Subcutaneous abdominal adipose tissue (tissue), 5 donors: Measurements from ENCODE around the gene TCTN3.
"Not testable (repeated sequence)": the region's sequence is repeated elsewhere in the genome, so short reads cannot be mapped to it uniquely, and the experiment has no call there.

Experiments
- H3K27ac ChIP-seq: one replicate; pipeline ENCODE4 v1.7.0; 2013; ENCODE audit warnings: low read depth, mild to moderate bottlenecking, inconsistent platforms, low read length, moderate library complexity
- H3K27me3 ChIP-seq, 5 donors: one replicate each; pipeline ENCODE4 v1.7.0; 2013; ENCODE audit warnings: low read length in 5 of 5, inconsistent platforms in 1 of 5; ENCODE audit not compliant: control insufficient read depth in 5 of 5, insufficient read depth in 4 of 5
- H3K36me3 ChIP-seq, 5 donors: one replicate each; pipeline ENCODE4 v1.7.0; 2013; ENCODE audit warnings: low read length in 5 of 5; ENCODE audit not compliant: control insufficient read depth in 5 of 5, insufficient read depth in 5 of 5
- H3K4me1 ChIP-seq, 5 donors: one replicate each; pipeline ENCODE4 v1.7.0; 2013; ENCODE audit warnings: low read length in 5 of 5, mild to moderate bottlenecking in 3 of 5, moderate library complexity in 1 of 5; ENCODE audit not compliant: control insufficient read depth in 5 of 5, insufficient read depth in 5 of 5
- H3K4me3 ChIP-seq, 5 donors: one replicate each; pipeline ENCODE4 v1.7.0; 2013; ENCODE audit warnings: low read length in 5 of 5, low read depth in 1 of 5
- H3K9ac ChIP-seq, 5 donors: one replicate each; pipeline ENCODE4 v1.7.0; 2013; ENCODE audit warnings: low read length in 5 of 5, mild to moderate bottlenecking in 4 of 5, moderate library complexity in 3 of 5
- H3K9me3 ChIP-seq, 5 donors: one replicate each; pipeline ENCODE4 v1.7.0; 2013; ENCODE audit warnings: low read length in 5 of 5; ENCODE audit not compliant: control insufficient read depth in 5 of 5
- donor health status: healthy.
- donor health status: healthy.
- donor health status: healthy.
- donor health status: healthy.
- donor health status: healthy.

TCTN3 gene

DNA sequence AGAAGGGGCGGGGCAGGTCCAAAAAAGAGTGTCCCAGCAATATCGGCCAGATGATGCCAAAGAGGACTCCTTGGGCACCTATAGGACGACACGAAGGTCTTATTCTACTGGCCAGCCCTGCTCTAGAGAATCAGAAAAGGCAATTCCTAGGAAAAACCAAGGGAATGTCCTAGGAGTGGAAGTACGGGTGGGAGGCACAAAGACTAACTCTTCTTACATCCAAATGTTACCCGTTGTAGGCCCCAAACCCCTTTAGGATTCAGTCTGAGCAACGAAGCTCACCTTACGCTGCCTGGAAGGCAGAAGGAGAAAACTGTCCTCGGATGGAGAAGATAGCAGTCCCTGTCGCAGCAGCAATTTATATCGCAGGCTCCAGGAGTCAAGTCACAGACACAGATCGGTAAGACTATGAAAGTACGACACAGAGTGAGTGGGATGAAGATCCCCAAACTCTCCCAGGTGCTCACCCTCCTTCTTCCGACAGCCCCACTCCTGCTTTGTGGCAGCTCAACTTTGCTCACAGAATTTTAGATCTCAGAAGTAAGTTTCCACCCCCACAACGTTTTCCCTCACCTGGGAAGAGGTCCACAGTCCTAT is 558 bp downstream of the TCTN3 start:
- H3K27me3 ChIP-seq, result no peaks in the 10 kb centered on the region
- peak overlapping the region; percentile 72 for H3K27ac ChIP-seq
- H3K9me3 ChIP-seq, result no peaks in the 10 kb centered on the region
- peaks cover 3 to 18% (median 13%) of the 10 kb centered on the region in 5 donors for H3K4me1 ChIP-seq
- H3K9ac ChIP-seq, result peak overlapping the region; percentile 72 to 98 (median 92)
- H3K4me3 ChIP-seq, result peak overlapping the region; percentile 96 to 97 (median 97)
- H3K36me3 ChIP-seq, result peaks cover 9 to 28% (median 19%) of the 10 kb centered on the region in 5 donors

DNA sequence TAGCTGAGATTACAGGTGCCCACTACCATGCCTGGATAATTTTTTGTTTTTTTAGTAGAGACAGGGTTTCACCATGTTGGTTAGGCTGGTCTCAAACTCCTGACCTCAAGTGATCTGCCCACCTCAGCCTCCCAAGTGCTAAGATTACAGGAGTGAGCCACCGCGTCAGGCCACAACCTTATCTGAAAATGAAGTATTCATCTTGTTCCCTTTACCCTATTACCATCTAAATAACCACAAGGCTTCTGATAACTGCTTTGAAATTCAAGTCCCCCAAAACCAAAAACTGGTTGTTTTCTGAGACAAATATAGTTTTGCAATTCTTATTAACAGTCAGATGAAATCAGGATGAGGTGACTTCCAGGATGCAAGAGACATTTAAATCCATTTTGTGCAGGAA is 2.4 kb downstream of the TCTN3 start:
- Histone ChIP-seq H3K4me1 (peaks cover 3 to 14% (median 13%) of the 10 kb centered on the region in 5 donors), H3K27me3 (no peaks in the 10 kb centered on the region), H3K4me3 (no peak overlapping the region), H3K27ac (no peak overlapping the region), H3K9ac (no peak overlapping the region), H3K36me3 (peaks cover 18 to 40% (median 31%) of the 10 kb centered on the region in 5 donors), H3K9me3 (no peaks in the 10 kb centered on the region)

DNA sequence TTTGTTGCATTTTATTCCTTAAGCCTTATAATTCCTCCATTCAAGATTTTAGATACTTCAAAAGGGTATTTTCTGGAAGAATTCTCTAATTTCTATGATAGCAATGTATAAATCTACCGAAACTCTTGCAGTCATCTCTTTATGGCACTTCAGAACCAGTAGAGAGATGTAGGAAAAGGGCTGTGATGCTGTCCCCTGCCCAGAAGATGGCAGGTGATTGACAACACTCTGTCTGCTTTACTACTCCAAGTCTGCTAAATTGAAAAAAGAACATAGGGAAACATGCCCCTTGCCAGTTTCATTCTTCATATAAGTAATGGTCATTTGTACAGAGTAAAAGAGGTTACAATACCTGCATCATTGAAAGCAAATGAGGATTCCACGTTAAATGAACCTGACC is 5.1 kb downstream of the TCTN3 start:
- no peak overlapping the region for H3K4me3 ChIP-seq
- H3K36me3 ChIP-seq, result peaks cover 41 to 61% (median 50%) of the 10 kb centered on the region in 5 donors
- no peaks in the 10 kb centered on the region for H3K9me3 ChIP-seq
- no peak overlapping the region for H3K9ac ChIP-seq
- H3K27me3 ChIP-seq, result no peaks in the 10 kb centered on the region
- H3K27ac ChIP-seq, result no peak overlapping the region
- H3K4me1 ChIP-seq, result peaks cover 3 to 14% (median 13%) of the 10 kb centered on the region in 5 donors

DNA sequence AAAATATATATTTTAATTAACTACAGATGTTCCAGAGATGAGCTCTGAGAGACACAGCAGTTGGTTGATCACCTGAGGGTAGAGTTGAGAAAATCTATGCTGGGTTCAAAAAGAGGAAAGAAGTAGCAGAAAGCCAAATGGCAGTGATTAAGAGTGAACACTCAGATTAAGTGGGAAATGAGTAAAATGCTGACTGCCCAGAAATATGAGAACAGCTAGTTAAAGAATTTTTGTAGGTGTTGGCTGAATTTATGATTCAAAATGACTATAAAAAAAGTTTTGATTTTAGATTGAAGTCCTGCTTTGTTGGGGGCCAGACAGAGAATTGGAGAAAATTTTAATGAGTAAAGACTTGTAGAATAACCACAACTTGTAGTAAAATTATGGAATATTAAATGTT is 9.8 kb downstream of the TCTN3 start:
- no peaks in the 10 kb centered on the region for H3K4me1 ChIP-seq
- no peaks in the 10 kb centered on the region for H3K9me3 ChIP-seq
- no peak overlapping the region for H3K9ac ChIP-seq
- no peak overlapping the region for H3K27ac ChIP-seq
- no peaks in the 10 kb centered on the region for H3K27me3 ChIP-seq
- no peak overlapping the region for H3K4me3 ChIP-seq
- H3K36me3 ChIP-seq, result peaks cover 57 to 79% (median 65%) of the 10 kb centered on the region in 5 donors

DNA sequence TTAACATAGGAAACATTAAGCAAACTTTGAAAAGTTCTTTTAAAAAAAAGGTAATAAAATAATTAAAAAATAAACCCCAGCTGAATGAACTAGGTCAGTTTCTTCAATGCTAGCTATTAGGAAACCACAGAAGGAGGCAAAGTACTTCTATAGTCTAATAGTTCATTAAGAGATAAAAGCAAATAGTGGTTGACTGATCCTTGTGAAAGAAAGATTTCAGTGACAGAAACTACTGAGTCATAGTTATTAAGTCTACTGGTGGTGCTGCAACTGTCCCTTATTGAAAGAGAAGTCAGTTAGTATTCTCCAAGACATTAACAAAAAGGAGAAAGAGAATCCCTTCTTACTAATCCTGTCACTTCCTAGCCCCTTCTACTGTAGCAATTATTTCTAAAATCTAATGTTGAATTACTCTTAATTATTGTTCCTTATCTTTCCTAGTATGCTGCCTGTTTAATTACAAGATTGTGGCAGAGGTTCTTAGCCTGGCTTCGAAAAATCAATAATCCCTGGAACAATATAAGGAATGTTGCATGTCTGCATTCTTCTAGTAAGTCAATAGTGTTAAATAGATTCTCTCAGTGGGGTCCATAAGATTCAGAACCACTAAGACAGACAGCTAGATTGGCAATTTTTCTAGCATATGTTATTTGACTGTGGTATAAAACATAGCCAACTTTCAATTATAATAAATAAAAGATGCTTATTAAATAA is 18.2 kb downstream of the TCTN3 start:
- Histone ChIP-seq H3K36me3 (peaks cover 15 to 43% (median 31%) of the 10 kb centered on the region in 5 donors), H3K4me1 (no peaks in the 10 kb centered on the region), H3K9ac (no peak overlapping the region), H3K27me3 (no peaks in the 10 kb centered on the region), H3K4me3 (no peak overlapping the region), H3K9me3 (no peaks in the 10 kb centered on the region), H3K27ac (no peak overlapping the region)

DNA sequence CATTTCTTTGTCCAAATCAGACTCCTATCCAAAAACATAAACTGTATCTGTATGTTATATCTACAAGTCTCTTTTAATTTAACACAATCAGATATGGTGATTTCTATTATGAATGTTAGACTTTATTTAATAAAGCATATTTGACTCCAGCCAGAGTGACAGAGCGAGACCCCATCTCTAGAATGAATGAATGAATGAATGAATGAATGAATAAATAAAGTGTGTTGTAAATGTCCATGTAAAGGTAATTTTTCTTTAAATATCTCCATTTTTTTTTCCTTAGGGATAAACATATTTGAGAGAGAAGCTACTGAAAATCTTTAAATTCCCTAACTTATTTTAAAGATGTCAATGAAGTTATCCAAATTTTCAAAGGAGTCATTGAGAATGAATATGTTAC is 19.1 kb downstream of the TCTN3 start:
- Histone ChIP-seq H3K27me3 (no peaks in the 10 kb centered on the region), H3K4me1 (no peaks in the 10 kb centered on the region), H3K4me3 (no peak overlapping the region), H3K27ac (no peak overlapping the region), H3K9me3 (no peaks in the 10 kb centered on the region), H3K9ac (no peak overlapping the region), H3K36me3 (peaks cover 10 to 35% (median 23%) of the 10 kb centered on the region in 5 donors)

DNA sequence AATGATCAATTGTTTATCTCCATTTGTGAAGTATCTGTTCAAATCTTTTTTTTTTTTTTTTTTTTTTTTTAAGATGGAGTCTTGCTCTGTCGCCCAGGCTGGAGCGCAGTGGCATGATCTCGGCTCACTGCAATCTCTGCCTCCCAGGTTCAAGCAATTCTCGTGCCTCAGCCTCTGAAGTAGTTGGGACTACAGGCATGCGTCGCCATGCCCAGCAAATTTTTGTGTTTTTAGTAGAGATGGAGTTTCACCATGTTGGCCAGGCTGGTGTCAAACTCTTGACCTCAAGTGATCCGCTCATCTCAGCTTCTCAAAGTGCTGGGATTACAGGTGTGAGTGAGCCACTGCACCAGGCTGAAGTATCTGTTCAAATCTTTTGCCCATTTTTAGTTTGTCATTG is 21.1 kb downstream of the TCTN3 start:
- H3K27ac ChIP-seq, H3K4me1 ChIP-seq, H3K9me3 ChIP-seq, H3K4me3 ChIP-seq, H3K27me3 ChIP-seq, H3K9ac ChIP-seq: not testable (repeated sequence)
- peaks cover 9 to 26% (median 19%) of the 10 kb centered on the region in 5 donors for H3K36me3 ChIP-seq

DNA sequence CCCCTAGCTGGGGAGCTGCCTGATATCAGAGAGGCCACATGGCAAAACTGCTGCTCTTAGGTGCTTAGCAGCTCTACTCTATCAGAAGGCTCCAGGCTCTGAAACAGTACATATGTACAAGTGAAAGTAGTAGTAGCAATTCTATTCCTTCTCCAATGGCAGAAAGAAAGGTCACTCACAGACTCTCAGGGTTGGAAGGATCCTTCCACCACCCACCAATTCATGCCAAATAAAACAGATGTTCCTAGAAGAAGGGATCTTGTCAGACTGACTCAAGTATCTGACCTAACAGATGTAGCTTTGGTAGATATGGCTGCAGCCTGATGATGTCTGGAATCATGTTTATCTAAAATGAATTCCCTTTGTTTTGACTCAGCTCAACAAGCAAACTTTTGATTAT is 29.2 kb downstream of the TCTN3 start:
- H3K4me3 ChIP-seq, result no peak overlapping the region
- H3K9ac ChIP-seq, result no peak overlapping the region
- peaks cover 6 to 18% (median 15%) of the 10 kb centered on the region in 5 donors for H3K36me3 ChIP-seq
- no peaks in the 10 kb centered on the region for H3K27me3 ChIP-seq
- H3K4me1 ChIP-seq, result peaks cover 1 to 22% (median 9%) of the 10 kb centered on the region in 5 donors
- H3K27ac ChIP-seq, result peak overlapping the region; percentile 58
- no peaks in the 10 kb centered on the region for H3K9me3 ChIP-seq

DNA sequence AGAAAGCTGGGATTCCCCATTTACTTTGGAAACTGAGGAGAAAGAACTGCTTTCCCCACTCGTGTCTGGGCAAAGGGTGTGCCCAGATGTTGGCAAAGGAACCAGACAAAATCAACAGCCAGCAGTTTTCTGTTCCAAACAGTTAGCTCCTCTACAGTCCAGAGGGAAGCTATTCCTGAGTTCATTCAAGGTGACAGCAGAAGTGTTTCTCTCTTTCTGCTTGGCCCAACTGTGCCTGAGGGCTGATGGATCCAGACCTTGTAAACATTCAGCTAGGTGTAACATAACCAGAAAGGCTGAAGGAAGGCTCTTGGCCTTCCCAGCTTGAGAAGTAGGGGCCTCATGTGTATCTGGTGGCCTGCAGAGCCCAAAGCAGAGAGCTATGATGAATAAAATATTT is 30.2 kb downstream of the TCTN3 start:
- peaks cover 0 to 17% (median 7%) of the 10 kb centered on the region in 5 donors for H3K36me3 ChIP-seq
- peaks cover 1 to 22% (median 9%) of the 10 kb centered on the region in 5 donors for H3K4me1 ChIP-seq
- peak overlapping the region in 2 of 5 donors; percentile 35 to 51 for H3K9ac ChIP-seq
- no peaks in the 10 kb centered on the region for H3K9me3 ChIP-seq
- H3K27ac ChIP-seq, result peak overlapping the region; percentile 58
- H3K4me3 ChIP-seq, result no peak overlapping the region
- no peaks in the 10 kb centered on the region for H3K27me3 ChIP-seq

DNA sequence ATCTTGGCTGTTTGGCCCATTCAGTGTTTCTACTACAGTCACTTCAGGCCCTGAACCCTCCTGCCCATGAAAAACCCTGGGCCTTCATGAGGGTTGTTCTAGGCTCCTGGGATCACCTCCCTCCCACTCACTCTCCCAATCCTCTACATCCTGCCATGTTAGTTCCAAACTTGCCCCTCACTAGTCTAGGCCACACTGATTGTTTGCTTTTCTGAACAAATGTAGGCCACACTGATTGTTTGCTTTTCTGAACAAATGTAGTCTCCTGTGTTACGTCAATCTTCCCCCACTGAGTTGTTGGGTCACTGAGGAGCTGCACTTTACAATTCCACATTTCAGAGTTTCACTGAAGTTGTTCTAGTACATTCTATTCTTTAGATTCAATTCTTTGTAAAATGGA is 31.9 kb downstream of the TCTN3 start:
- Histone ChIP-seq H3K4me1 (peaks cover 3 to 27% (median 13%) of the 10 kb centered on the region in 5 donors), H3K9ac (no peak overlapping the region), H3K4me3 (no peak overlapping the region), H3K9me3 (no peaks in the 10 kb centered on the region), H3K27ac (no peak overlapping the region), H3K27me3 (no peaks in the 10 kb centered on the region), H3K36me3 (peaks cover 0 to 9% (median 7%) of the 10 kb centered on the region in 5 donors)
